ENCODE measurements around the gene HACD2. TPM values are rescaled to one million over a fixed set of nuclear protein-coding genes. Genes with fewer than 3 reads are reported as not detected.

HACD2 gene
- total and polyA plus RNA-seq, 2 donors from 2014 or later, result 13.1 to 25.4 TPM

GRCh38 chr3:123527046-123527445 lies 57.8 kb downstream of the HACD2 start:
- TF ChIP-seq CTCF (IDR thresholded peaks at IDR 0.05; ENCODE audit: borderline replicate concordance, extremely low read depth, insufficient read depth), result no peak
- Histone ChIP-seq H3K9ac (ENCODE audit: low read length in 3 of 3) (no peak overlapping the region), H3K9me3 (ENCODE audit: control insufficient read depth in 2 of 3, insufficient read depth in 1 of 3, low read length in 3 of 3) (no peaks in the 10 kb centered on the region), H3K27ac (ENCODE audit: low read depth in 2 of 2, low read length in 2 of 2) (no peak overlapping the region), H3K36me3 (ENCODE audit: control insufficient read depth in 2 of 3, insufficient read depth in 3 of 3, low read length in 3 of 3) (peaks cover 0 to 4% (median 4%) of the 10 kb centered on the region in 3 donors), H3K27me3 (ENCODE audit: control insufficient read depth, insufficient read depth, low read length) (no peaks in the 10 kb centered on the region), H3K4me3 (ENCODE audit: low read length in 3 of 3) (no peak overlapping the region), H3K4me1 (ENCODE audit: control insufficient read depth in 2 of 3, insufficient read depth in 2 of 3, low read depth in 1 of 3, low read length in 3 of 3) (no peaks in the 10 kb centered on the region)
- DNase-seq (no peak), FAIRE-seq (no peak)
- intact Hi-C loops (cut with DNase I), result no loop called here

- Histone ChIP-seq H3K9me3 (ENCODE audit: control insufficient read depth in 2 of 3, insufficient read depth in 1 of 3, low read length in 3 of 3) (no peaks in the 10 kb centered on the region), H3K4me1 (ENCODE audit: control insufficient read depth in 2 of 3, insufficient read depth in 2 of 3, low read depth in 1 of 3, low read length in 3 of 3) (no peaks in the 10 kb centered on the region), H3K36me3 (ENCODE audit: control insufficient read depth in 2 of 3, insufficient read depth in 3 of 3, low read length in 3 of 3) (peaks cover 0 to 4% (median 4%) of the 10 kb centered on the region in 3 donors), H3K4me3 (ENCODE audit: low read length in 3 of 3) (no peak overlapping the region), H3K27ac (ENCODE audit: low read depth in 2 of 2, low read length in 2 of 2) (no peak overlapping the region), H3K9ac (ENCODE audit: low read length in 3 of 3) (no peak overlapping the region), H3K27me3 (ENCODE audit: control insufficient read depth, insufficient read depth, low read length) (no peaks in the 10 kb centered on the region)
- FAIRE-seq (no peak), DNase-seq (no peak)
- TF ChIP-seq CTCF (IDR thresholded peaks at IDR 0.05; ENCODE audit: borderline replicate concordance, extremely low read depth, insufficient read depth), result no peak
- intact Hi-C loops (cut with DNase I), result no loop called here
These were observed 58.4 kb downstream of the HACD2 start for GRCh38 chr3:123526474-123526873.

GRCh38 chr3:123525433-123525832 lies 59.4 kb downstream of the HACD2 start:
- intact Hi-C loops (cut with DNase I), result no loop called here
- Histone ChIP-seq H3K27ac (ENCODE audit: low read depth in 2 of 2, low read length in 2 of 2) (no peak overlapping the region), H3K4me3 (ENCODE audit: low read length in 3 of 3) (no peak overlapping the region), H3K9ac (ENCODE audit: low read length in 3 of 3) (no peak overlapping the region), H3K36me3 (ENCODE audit: control insufficient read depth in 2 of 3, insufficient read depth in 3 of 3, low read length in 3 of 3) (peaks cover 0 to 4% (median 4%) of the 10 kb centered on the region in 3 donors), H3K27me3 (ENCODE audit: control insufficient read depth, insufficient read depth, low read length) (no peaks in the 10 kb centered on the region), H3K4me1 (ENCODE audit: control insufficient read depth in 2 of 3, insufficient read depth in 2 of 3, low read depth in 1 of 3, low read length in 3 of 3) (peaks cover 0 to 5% (median 0%) of the 10 kb centered on the region in 3 donors), H3K9me3 (ENCODE audit: control insufficient read depth in 2 of 3, insufficient read depth in 1 of 3, low read length in 3 of 3) (no peaks in the 10 kb centered on the region)
- TF ChIP-seq CTCF (IDR thresholded peaks at IDR 0.05; ENCODE audit: borderline replicate concordance, extremely low read depth, insufficient read depth), result no peak
- DNase-seq (no peak), FAIRE-seq (no peak)

GRCh38 chr3:123524981-123525380 lies 59.9 kb downstream of the HACD2 start:
- no peak overlapping the region for H3K27ac ChIP-seq (ENCODE audit: low read depth in 2 of 2, low read length in 2 of 2)
- H3K36me3 ChIP-seq (ENCODE audit: control insufficient read depth in 2 of 3, insufficient read depth in 3 of 3, low read length in 3 of 3), result peaks cover 0 to 4% (median 4%) of the 10 kb centered on the region in 3 donors
- no peak overlapping the region for H3K4me3 ChIP-seq (ENCODE audit: low read length in 3 of 3)
- no peak for TF ChIP-seq CTCF (IDR thresholded peaks at IDR 0.05; ENCODE audit: borderline replicate concordance, extremely low read depth, insufficient read depth)
- no peaks in the 10 kb centered on the region for H3K9me3 ChIP-seq (ENCODE audit: control insufficient read depth in 2 of 3, insufficient read depth in 1 of 3, low read length in 3 of 3)
- no peak overlapping the region for H3K9ac ChIP-seq (ENCODE audit: low read length in 3 of 3)
- peaks cover 0 to 5% (median 0%) of the 10 kb centered on the region in 3 donors for H3K4me1 ChIP-seq (ENCODE audit: control insufficient read depth in 2 of 3, insufficient read depth in 2 of 3, low read depth in 1 of 3, low read length in 3 of 3)
- intact Hi-C loops (cut with DNase I), result no loop called here
- FAIRE-seq (no peak), DNase-seq (peak in 1 of 5 donors; percentile 21)
- H3K27me3 ChIP-seq (ENCODE audit: control insufficient read depth, insufficient read depth, low read length), result no peaks in the 10 kb centered on the region

All from kidney (tissue), 14 donors.